SK-N-MC (cell line): ENCODE data around the gene MEF2D.

Source experiments
- EZH2 ChIP-seq: fragments of 200-600 bp; sonication (generic); IDR thresholded peaks from one replicate; pipeline ENCODE4 v1.6.1; 2017; ENCODE audit warnings: antibody characterized with exemption
- FOXP2 ChIP-seq: optimal IDR thresholded peaks from 2 replicates; pipeline ENCODE3; 2011; ENCODE audit warnings: mild to moderate bottlenecking, moderate library complexity; ENCODE audit not compliant: insufficient read depth; ENCODE audit errors: extremely low read length, control extremely low read depth
- POLR2AphosphoS5 ChIP-seq: IDR thresholded peaks from 2 replicates; pipeline ENCODE4 v1.6.1; 2012; ENCODE audit warnings: mild to moderate bottlenecking, low read depth, low read length, borderline replicate concordance

GRCh38 chr1:156502894-156503697 is 2.5 kb upstream of the MEF2D start:
- TF ChIP-seq EZH2 (no peak), POLR2AphosphoS5 (no peak), FOXP2 (peak; percentile 8)
